Loucy (cell line): ENCODE measurements around the gene ADGRB3.

ENCODE experiments used
- CTCF ChIP-seq: fragments of 200-600 bp; sonication (generic); conservative IDR thresholded peaks from 2 replicates; pipeline ENCODE4 v1.5.1; 2014; ENCODE audit warnings: mild to moderate bottlenecking, antibody characterized with exemption, low read length
- EZH2phosphoT487 ChIP-seq: fragments of 200-600 bp; IDR thresholded peaks from 2 replicates; pipeline ENCODE4 v1.6.1; 2018; ENCODE audit warnings: antibody characterized with exemption, mild to moderate bottlenecking, moderate library complexity, borderline replicate concordance

GRCh38 chr6:69286331-69286730 is 651.2 kb downstream of the ADGRB3 start:
- no peak for TF ChIP-seq CTCF
- TF ChIP-seq EZH2phosphoT487 = no peak
